Measurements from ENCODE around the gene KRTAP12-4.

The KRTAP12-4 gene

DNA sequence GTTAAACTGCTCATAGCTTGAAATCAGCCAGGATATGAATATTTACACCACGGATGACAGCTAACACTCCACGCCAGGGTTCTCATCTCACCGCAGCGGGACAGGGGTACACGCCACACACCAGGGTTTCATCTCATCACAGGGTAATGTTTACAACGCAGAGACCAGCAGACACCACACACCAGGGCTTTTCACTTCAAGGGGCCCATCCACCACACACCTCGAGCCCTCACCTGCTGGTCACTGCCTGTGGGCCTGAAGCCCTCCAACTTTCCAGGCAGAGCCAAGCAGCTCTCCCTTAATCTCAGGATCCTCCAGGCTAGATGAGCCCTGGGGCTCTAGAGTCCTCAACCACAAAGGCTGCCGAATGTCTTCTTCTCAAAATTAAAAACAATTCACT, 41.2 kb upstream of the KRTAP12-4 start:
- TF ChIP-seq RAD21 (IDR thresholded peaks at IDR 0.05; ENCODE audit: low read depth) (no peak), YY1 (IDR thresholded peaks at IDR 0.05; ENCODE audit: low read depth) (no peak), EGR1 (IDR thresholded peaks at IDR 0.05) (no peak), TAF1 (IDR thresholded peaks at IDR 0.05; ENCODE audit: low read depth) (no peak), ZBTB7A (IDR thresholded peaks at IDR 0.05; ENCODE audit: low read depth) (no peak), FOXM1 (IDR thresholded peaks at IDR 0.05; ENCODE audit: borderline replicate concordance, low read depth) (no peak), CREB1 (IDR thresholded peaks at IDR 0.05; ENCODE audit: low read depth) (no peak), TCF12 (IDR thresholded peaks at IDR 0.05; ENCODE audit: low read depth) (no peak), EP300 (IDR thresholded peaks at IDR 0.05; ENCODE audit: borderline replicate concordance) (no peak), TEAD4 (IDR thresholded peaks at IDR 0.05) (no peak), NFIC (IDR thresholded peaks at IDR 0.05) (no peak)
- TF ChIP-seq, protein P1, sequence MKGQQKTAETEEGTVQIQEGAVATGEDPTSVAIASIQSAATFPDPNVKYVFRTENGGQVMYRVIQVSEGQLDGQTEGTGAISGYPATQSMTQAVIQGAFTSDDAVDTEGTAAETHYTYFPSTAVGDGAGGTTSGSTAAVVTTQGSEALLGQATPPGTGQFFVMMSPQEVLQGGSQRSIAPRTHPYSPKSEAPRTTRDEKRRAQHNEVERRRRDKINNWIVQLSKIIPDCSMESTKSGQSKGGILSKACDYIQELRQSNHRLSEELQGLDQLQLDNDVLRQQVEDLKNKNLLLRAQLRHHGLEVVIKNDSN (IDR thresholded peaks at IDR 0.05), result no peak
- TF ChIP-seq, protein P2, sequence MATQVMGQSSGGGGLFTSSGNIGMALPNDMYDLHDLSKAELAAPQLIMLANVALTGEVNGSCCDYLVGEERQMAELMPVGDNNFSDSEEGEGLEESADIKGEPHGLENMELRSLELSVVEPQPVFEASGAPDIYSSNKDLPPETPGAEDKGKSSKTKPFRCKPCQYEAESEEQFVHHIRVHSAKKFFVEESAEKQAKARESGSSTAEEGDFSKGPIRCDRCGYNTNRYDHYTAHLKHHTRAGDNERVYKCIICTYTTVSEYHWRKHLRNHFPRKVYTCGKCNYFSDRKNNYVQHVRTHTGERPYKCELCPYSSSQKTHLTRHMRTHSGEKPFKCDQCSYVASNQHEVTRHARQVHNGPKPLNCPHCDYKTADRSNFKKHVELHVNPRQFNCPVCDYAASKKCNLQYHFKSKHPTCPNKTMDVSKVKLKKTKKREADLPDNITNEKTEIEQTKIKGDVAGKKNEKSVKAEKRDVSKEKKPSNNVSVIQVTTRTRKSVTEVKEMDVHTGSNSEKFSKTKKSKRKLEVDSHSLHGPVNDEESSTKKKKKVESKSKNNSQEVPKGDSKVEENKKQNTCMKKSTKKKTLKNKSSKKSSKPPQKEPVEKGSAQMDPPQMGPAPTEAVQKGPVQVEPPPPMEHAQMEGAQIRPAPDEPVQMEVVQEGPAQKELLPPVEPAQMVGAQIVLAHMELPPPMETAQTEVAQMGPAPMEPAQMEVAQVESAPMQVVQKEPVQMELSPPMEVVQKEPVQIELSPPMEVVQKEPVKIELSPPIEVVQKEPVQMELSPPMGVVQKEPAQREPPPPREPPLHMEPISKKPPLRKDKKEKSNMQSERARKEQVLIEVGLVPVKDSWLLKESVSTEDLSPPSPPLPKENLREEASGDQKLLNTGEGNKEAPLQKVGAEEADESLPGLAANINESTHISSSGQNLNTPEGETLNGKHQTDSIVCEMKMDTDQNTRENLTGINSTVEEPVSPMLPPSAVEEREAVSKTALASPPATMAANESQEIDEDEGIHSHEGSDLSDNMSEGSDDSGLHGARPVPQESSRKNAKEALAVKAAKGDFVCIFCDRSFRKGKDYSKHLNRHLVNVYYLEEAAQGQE (IDR thresholded peaks at IDR 0.05; ENCODE audit: low read depth), result no peak

DNA sequence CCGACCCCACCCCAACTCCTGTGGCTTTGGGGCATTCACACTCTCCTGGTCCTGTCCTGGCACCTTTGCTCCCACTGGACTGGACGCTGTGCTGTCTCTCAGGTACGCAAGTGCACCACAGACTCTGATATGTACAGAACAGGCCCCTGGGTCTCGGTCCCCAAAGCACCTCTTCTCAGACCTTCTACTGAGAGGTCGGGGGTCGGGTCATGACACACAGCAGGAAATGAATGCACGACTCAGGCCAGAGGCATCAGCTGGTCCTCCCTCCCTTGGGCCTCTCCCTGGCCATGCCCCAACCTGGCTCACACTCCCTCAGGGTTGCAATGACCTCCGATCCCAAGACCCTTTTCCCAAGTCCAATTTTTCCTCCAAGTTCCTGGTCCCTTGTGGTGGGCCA, 40.7 kb upstream of the KRTAP12-4 start:
- TF ChIP-seq FOXM1 (IDR thresholded peaks at IDR 0.05; ENCODE audit: borderline replicate concordance, low read depth) (no peak), EGR1 (IDR thresholded peaks at IDR 0.05) (no peak), CEBPB (IDR thresholded peaks at IDR 0.05) (no peak)

DNA sequence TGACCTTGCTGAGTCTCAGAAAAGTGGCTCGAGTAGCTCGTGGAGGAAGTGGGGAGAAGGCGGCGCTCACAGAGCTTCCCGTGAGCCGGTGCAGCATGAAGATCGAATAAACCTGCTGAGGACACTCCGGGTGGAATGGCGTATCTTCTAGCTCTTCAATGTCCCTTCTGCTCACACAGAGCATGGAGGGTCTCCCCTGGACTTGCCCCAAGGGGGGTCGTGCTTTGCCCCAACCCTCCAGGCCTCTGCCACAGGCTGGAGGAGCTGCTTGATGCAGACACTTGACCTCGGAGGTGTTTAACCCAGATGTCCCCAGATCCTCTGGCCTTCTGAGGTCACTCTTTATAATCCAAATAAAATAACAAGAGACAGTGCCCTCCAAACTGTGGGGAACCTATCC, 40.3 kb upstream of the KRTAP12-4 start:
- TF ChIP-seq CEBPB (IDR thresholded peaks at IDR 0.05), result no peak
- TF ChIP-seq, protein P1 (IDR thresholded peaks at IDR 0.05), result no peak
- no peak for TF ChIP-seq EP300 (IDR thresholded peaks at IDR 0.05; ENCODE audit: borderline replicate concordance)
- TF ChIP-seq, protein P2 (IDR thresholded peaks at IDR 0.05; ENCODE audit: low read depth), result no peak
- TF ChIP-seq FOXM1 (IDR thresholded peaks at IDR 0.05; ENCODE audit: borderline replicate concordance, low read depth), result no peak

DNA sequence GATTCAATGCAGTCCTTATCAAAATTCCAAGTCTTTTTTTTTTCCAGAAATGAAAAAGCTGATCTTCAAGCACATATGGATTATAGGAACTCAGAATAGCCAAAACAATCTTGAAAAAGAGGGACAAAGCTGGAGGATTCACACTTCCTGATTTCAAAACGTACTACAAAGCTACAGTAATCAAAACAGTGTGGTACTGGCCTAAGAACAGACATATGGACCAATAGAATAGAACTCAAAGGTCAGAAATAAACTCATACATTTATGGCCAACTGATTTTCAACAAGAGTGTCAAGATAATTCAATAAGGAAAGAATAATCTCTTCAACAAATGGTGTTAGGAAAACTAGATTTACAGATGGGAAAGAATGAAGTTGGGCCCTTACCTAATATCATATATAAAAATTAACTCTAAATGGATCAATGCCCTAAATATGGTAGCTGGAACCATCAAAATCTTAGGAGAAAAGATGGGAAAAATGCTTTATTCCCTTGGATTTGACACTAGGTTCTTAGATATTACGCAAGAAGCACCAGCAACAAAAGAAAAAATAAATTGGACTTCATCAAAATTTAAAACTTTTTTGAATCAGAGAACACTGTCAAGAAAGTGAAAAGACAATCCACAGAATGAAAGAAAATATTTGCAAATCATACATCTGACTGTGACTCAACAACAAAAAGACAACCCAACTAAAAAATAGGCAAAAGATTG, 38.5 kb upstream of the KRTAP12-4 start:
- TF ChIP-seq YY1 (IDR thresholded peaks at IDR 0.05; ENCODE audit: low read depth), result no peak
- 0 out of 2 replicates have a peak, but pooled peaks have one; percentile 19 for TF ChIP-seq CEBPB (IDR thresholded peaks at IDR 0.05)
- TF ChIP-seq, protein P2 (IDR thresholded peaks at IDR 0.05; ENCODE audit: low read depth), result no peak
- TF ChIP-seq FOXM1 (IDR thresholded peaks at IDR 0.05; ENCODE audit: borderline replicate concordance, low read depth), result no peak
- TF ChIP-seq, protein P3, sequence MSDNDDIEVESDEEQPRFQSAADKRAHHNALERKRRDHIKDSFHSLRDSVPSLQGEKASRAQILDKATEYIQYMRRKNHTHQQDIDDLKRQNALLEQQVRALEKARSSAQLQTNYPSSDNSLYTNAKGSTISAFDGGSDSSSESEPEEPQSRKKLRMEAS (IDR thresholded peaks at IDR 0.05), result no peak

DNA sequence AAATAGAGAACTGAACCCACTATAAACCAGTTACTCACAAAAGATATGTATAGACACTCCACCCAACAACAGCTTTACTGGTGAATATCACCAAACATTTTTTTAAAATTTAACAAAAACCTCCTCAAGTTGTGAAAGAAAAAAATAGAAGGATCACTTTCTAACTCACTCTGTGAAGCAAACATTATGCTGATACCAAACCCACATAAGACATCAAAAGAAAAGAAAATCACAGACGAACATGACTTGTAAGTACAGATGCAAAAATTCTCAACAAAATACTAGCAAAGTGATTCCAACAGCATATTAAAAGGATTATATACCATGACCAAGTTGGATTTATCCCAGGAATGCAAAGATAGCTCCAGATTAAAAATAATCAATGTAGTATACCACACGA, 37.2 kb upstream of the KRTAP12-4 start:
- TF ChIP-seq CREB1 (IDR thresholded peaks at IDR 0.05; ENCODE audit: low read depth) (no peak), EP300 (IDR thresholded peaks at IDR 0.05; ENCODE audit: borderline replicate concordance) (no peak), ZBTB7A (IDR thresholded peaks at IDR 0.05; ENCODE audit: low read depth) (no peak), TEAD4 (IDR thresholded peaks at IDR 0.05) (no peak), TAF1 (IDR thresholded peaks at IDR 0.05; ENCODE audit: low read depth) (no peak), YY1 (IDR thresholded peaks at IDR 0.05; ENCODE audit: low read depth) (no peak), EGR1 (IDR thresholded peaks at IDR 0.05) (no peak), RAD21 (IDR thresholded peaks at IDR 0.05; ENCODE audit: low read depth) (no peak), NFIC (IDR thresholded peaks at IDR 0.05) (no peak), FOXM1 (IDR thresholded peaks at IDR 0.05; ENCODE audit: borderline replicate concordance, low read depth) (no peak), CEBPB (IDR thresholded peaks at IDR 0.05) (no peak), TCF12 (IDR thresholded peaks at IDR 0.05; ENCODE audit: low read depth) (no peak)
- TF ChIP-seq, protein P3 (IDR thresholded peaks at IDR 0.05), result no peak
- TF ChIP-seq, protein P1 (IDR thresholded peaks at IDR 0.05), result no peak
- TF ChIP-seq, protein P2 (IDR thresholded peaks at IDR 0.05; ENCODE audit: low read depth), result no peak
